GM23338 (cell line): ENCODE data around the gene CDC34.

Experiments used
- CREB1 ChIP-seq: fragments of 250-450 bp; sonication (Bioruptor Pico); IDR thresholded peaks from 2 replicates; pipeline ENCODE4 v1.5.0; 2020; ENCODE audit warnings: low read depth, mild to moderate bottlenecking, moderate library complexity
- CTCF ChIP-seq, 2 experiments: fragments of 200-600 bp in 1 of 2; sonication (generic) in 1 of 2; conservative IDR thresholded peaks; 2 replicates each; pipeline versions ENCODE4 v1.5.1 to v1.6.1; 2016 to 2017; ENCODE audit warnings: antibody characterized with exemption in 2 of 2, low read depth in 2 of 2, mild to moderate bottlenecking in 2 of 2, moderate library complexity in 1 of 2
- EZH2 ChIP-seq: fragments of 200-600 bp; sonication (generic); IDR thresholded peaks from one replicate; pipeline ENCODE4 v1.8.0; 2017; ENCODE audit warnings: antibody characterized with exemption, mild to moderate bottlenecking, low read depth; ENCODE audit not compliant: unreplicated experiment
- EZH2phosphoT487 ChIP-seq: fragments of 200-600 bp; sonication (generic); IDR thresholded peaks from one replicate; pipeline ENCODE4 v1.8.1; 2018; ENCODE audit warnings: antibody characterized with exemption; ENCODE audit not compliant: unreplicated experiment
- JUNB ChIP-seq: IDR thresholded peaks from one replicate; pipeline ENCODE4 v1.6.1; 2016; ENCODE audit warnings: antibody characterized with exemption; ENCODE audit not compliant: unreplicated experiment
- NANOG ChIP-seq: IDR thresholded peaks from 2 replicates; pipeline ENCODE4 v1.6.1; 2016; ENCODE audit warnings: antibody characterized with exemption, borderline replicate concordance
- POLR2AphosphoS5 ChIP-seq: IDR thresholded peaks from 2 replicates; pipeline ENCODE4 v1.6.1; 2016; ENCODE audit warnings: antibody characterized with exemption, low read depth
- REST ChIP-seq: IDR thresholded peaks from one replicate; pipeline ENCODE4 v1.6.1; 2018; ENCODE audit warnings: antibody characterized with exemption; ENCODE audit not compliant: unreplicated experiment
- ZNF114 ChIP-seq: fragments of 250-450 bp; sonication (Bioruptor Pico); IDR thresholded peaks from 2 replicates; pipeline ENCODE4 v1.5.0; 2020; ENCODE audit warnings: mild to moderate bottlenecking, moderate library complexity

- TF ChIP-seq JUNB = no peak
- no peak for TF ChIP-seq EZH2
- no peak for TF ChIP-seq REST
- TF ChIP-seq CTCF (conservative IDR thresholded peaks at IDR 0.05; ENCODE audit: low read depth in 2 of 2) = peak; percentile 79 to 85
- TF ChIP-seq POLR2AphosphoS5 = peak; percentile 29
- TF ChIP-seq EZH2phosphoT487 = no peak
- no peak for TF ChIP-seq NANOG
- peak; percentile 63 for TF ChIP-seq CREB1 (CRISPR knock-in tag)
- no peak for TF ChIP-seq ZNF114 (CRISPR knock-in tag)
These were observed 24.9 kb upstream of the CDC34 start for GRCh38 chr19:506404-507285.
